ENCODE measurements around the gene SPECC1. TPM values are rescaled to one million over a fixed set of nuclear protein-coding genes. Genes with fewer than 3 reads are reported as not detected.

SPECC1 gene
- total and polyA plus RNA-seq, 3 donors from 2014 or later, result 78.6 to 160 (median 148) TPM

GRCh38 chr17:20066253-20066652 is 57.1 kb downstream of the SPECC1 start:
- Histone ChIP-seq H3K9me3 (no peaks in the 10 kb centered on the region), H3K27ac (peak overlapping the region; percentile 53 to 81), H3K27me3 (no peaks in the 10 kb centered on the region), H3K36me3 (ENCODE audit: low read depth, missing control alignments) (no peaks in the 10 kb centered on the region), H3K4me1 (peaks cover 16% of the 10 kb centered on the region), H3K4me3 (no peak overlapping the region)
- peak; percentile 74 for DNase-seq
- 48 to 52% methylated on average over 4 of the region's 4 CpGs for WGBS, 2 donors
- intact Hi-C loops (cut with DNase I; ENCODE audit: low total_unique reads), result no loop called here
- TF ChIP-seq CTCF (IDR thresholded peaks at IDR 0.05) (no peak), POLR2A (IDR thresholded peaks at IDR 0.05) (no peak)

GRCh38 chr17:20067711-20068110 is 58.6 kb downstream of the SPECC1 start:
- DNase-seq, result no peak
- Histone ChIP-seq H3K9me3 (no peaks in the 10 kb centered on the region), H3K36me3 (ENCODE audit: low read depth, missing control alignments) (no peaks in the 10 kb centered on the region), H3K4me1 (peaks cover 16% of the 10 kb centered on the region), H3K27ac (no peak overlapping the region), H3K27me3 (no peaks in the 10 kb centered on the region), H3K4me3 (no peak overlapping the region)
- TF ChIP-seq CTCF (IDR thresholded peaks at IDR 0.05), result no peak
- TF ChIP-seq POLR2A (IDR thresholded peaks at IDR 0.05), result no peak
- intact Hi-C loops (cut with DNase I; ENCODE audit: low total_unique reads), result no loop called here
- 90 to 95% methylated on average over 4 of the region's 4 CpGs for WGBS, 2 donors

GRCh38 chr17:20068445-20068844 is 59.3 kb downstream of the SPECC1 start:
- no peaks in the 10 kb centered on the region for H3K27me3 ChIP-seq
- TF ChIP-seq CTCF (IDR thresholded peaks at IDR 0.05) (no peak), POLR2A (IDR thresholded peaks at IDR 0.05) (no peak)
- no peak overlapping the region for H3K27ac ChIP-seq
- 89 to 97% methylated on average over 3 of the region's 3 CpGs for WGBS, 2 donors
- no peaks in the 10 kb centered on the region for H3K36me3 ChIP-seq (ENCODE audit: low read depth, missing control alignments)
- DNase-seq, result no peak
- H3K4me1 ChIP-seq, result peaks cover 11% of the 10 kb centered on the region
- H3K9me3 ChIP-seq, result no peaks in the 10 kb centered on the region
- intact Hi-C loops (cut with DNase I; ENCODE audit: low total_unique reads), result no loop called here
- no peak overlapping the region for H3K4me3 ChIP-seq

GRCh38 chr17:20071824-20072691 is 62.9 kb downstream of the SPECC1 start:
- intact Hi-C loops (cut with DNase I; ENCODE audit: low total_unique reads), result no loop called here

More at GRCh38 chr17:20071824-20072691, 62.9 kb downstream of the SPECC1 start:
- no peak overlapping the region for H3K4me3 ChIP-seq
- no peaks in the 10 kb centered on the region for H3K36me3 ChIP-seq (ENCODE audit: low read depth, missing control alignments)
- no peak for DNase-seq
- 89 to 95% methylated on average over 4 of the region's 4 CpGs for WGBS, 2 donors
- H3K27ac ChIP-seq, result no peak overlapping the region
- no peaks in the 10 kb centered on the region for H3K27me3 ChIP-seq
- TF ChIP-seq CTCF (IDR thresholded peaks at IDR 0.05), result no peak
- TF ChIP-seq POLR2A (IDR thresholded peaks at IDR 0.05), result no peak
- no peaks in the 10 kb centered on the region for H3K4me1 ChIP-seq
- H3K9me3 ChIP-seq, result no peaks in the 10 kb centered on the region
